ENCODE data around the gene NRCAM. TPM values are rescaled to one million over a fixed set of nuclear protein-coding genes. Genes with fewer than 3 reads are reported as not detected.

The NRCAM gene
- total and polyA plus RNA-seq, 2 of the 8 experiments (the other 6 are each of a cell fraction or from before 2014, with no cell fraction given) = 2.7 to 3.8 TPM

GRCh38 chr7:108479751-108480150, 23.5 kb upstream of the NRCAM start:
- Histone ChIP-seq H3K4me2 (ENCODE audit: insufficient read depth in 1 of 2, low read depth in 2 of 2, low read length in 2 of 2) (no peak overlapping the region), H3K4ac (replicated peaks; ENCODE audit: insufficient read length, low read depth, low read length) (no peak overlapping the region)
- TF ChIP-seq CTBP2 (IDR thresholded peaks at IDR 0.05; ENCODE audit: borderline replicate concordance, insufficient read depth, insufficient read length, low read length) = no peak
- TF ChIP-seq SP1 (IDR thresholded peaks at IDR 0.05; ENCODE audit: low read depth, low read length) = no peak
- TF ChIP-seq KDM4A (IDR thresholded peaks at IDR 0.05; ENCODE audit: low read depth, low read length, severe bottlenecking) = no peak
- TF ChIP-seq NRF1 (IDR thresholded peaks at IDR 0.05; ENCODE audit: low read depth, low read length) = no peak
- TF ChIP-seq SUZ12 (IDR thresholded peaks at IDR 0.05; ENCODE audit: low read length) = no peak
- no peak for TF ChIP-seq BRCA1 (IDR thresholded peaks at IDR 0.05; ENCODE audit: low read depth, low read length)
- no peak for TF ChIP-seq POLR2A (IDR thresholded peaks at IDR 0.05; ENCODE audit: control extremely low read depth in 1 of 2, low read depth in 2 of 2, low read length in 2 of 2)
- no peak for TF ChIP-seq RFX5 (IDR thresholded peaks at IDR 0.05; ENCODE audit: borderline replicate concordance, low read depth, low read length)
- TF ChIP-seq GABPA (IDR thresholded peaks at IDR 0.05; ENCODE audit: borderline replicate concordance, insufficient read depth, low read length) = no peak
- TF ChIP-seq EGR1 (IDR thresholded peaks at IDR 0.05; ENCODE audit: borderline replicate concordance, low read depth, low read length) = no peak
- no peak for TF ChIP-seq RAD21 (IDR thresholded peaks at IDR 0.05 in 1 of 2, conservative IDR thresholded peaks at IDR 0.05 in 1 of 2; ENCODE audit: low read depth in 2 of 2, low read length in 2 of 2)
- no peak for TF ChIP-seq SP4 (IDR thresholded peaks at IDR 0.05; ENCODE audit: low read length)
- no peak for TF ChIP-seq POU5F1 (IDR thresholded peaks at IDR 0.05; ENCODE audit: low read depth, low read length)
- TF ChIP-seq, protein P1, sequence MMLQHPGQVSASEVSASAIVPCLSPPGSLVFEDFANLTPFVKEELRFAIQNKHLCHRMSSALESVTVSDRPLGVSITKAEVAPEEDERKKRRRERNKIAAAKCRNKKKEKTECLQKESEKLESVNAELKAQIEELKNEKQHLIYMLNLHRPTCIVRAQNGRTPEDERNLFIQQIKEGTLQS (IDR thresholded peaks at IDR 0.05; ENCODE audit: insufficient read depth, low read depth, low read length) = no peak
- TF ChIP-seq ASH2L (IDR thresholded peaks at IDR 0.05; ENCODE audit: low read length) = no peak

More at GRCh38 chr7:108479751-108480150, 23.5 kb upstream of the NRCAM start:
- no peak overlapping the region for H2AFZ ChIP-seq (ENCODE audit: low read length)
- H4K20me1 ChIP-seq (replicated peaks in 1 of 2; ENCODE audit: control insufficient read depth in 1 of 2, insufficient read depth in 2 of 2, low read length in 2 of 2) = no peaks in the 10 kb centered on the region
- H2BK12ac ChIP-seq (ENCODE audit: low read depth, low read length) = no peak overlapping the region
- DNase-seq (ENCODE audit: low read depth in 1 of 2, low spot score in 2 of 2) = no peak
- 90% methylated on average over 2 of the region's 2 CpGs; no CpG with 5 or more reads in 1 of the 2 experiments for WGBS, 2 experiments (ENCODE audit: extremely low coverage in 1 of 2, insufficient coverage in 1 of 2, insufficient read length in 1 of 2, insufficient replicate concordance in 2 of 2, low coverage in 1 of 2, low lambda C conversion rate in 2 of 2, missing lambda C conversion rate in 1 of 2)
- ChIA-PET CTCF (ENCODE audit: partially characterized antibody) (no interaction called here), POLR2A (ENCODE audit: partially characterized antibody) (no interaction called here)
- no peak overlapping the region for H3K27ac ChIP-seq (ENCODE audit: low read depth, low read length)
- H3K23me2 ChIP-seq (ENCODE audit: low read depth, low read length) = no peaks in the 10 kb centered on the region
- H2BK120ac ChIP-seq (replicated peaks; ENCODE audit: low read depth, low read length) = no peak overlapping the region
- H3K79me1 ChIP-seq (ENCODE audit: low read depth, low read length) = no peaks in the 10 kb centered on the region
- no peak overlapping the region for H3K56ac ChIP-seq (replicated peaks; ENCODE audit: insufficient read length, low read depth, low read length)
- H3K18ac ChIP-seq (ENCODE audit: extremely low read depth, low read length) = no peak overlapping the region
- no peak overlapping the region for H3K4me3 ChIP-seq (ENCODE audit: extremely low read depth in 1 of 4, insufficient read depth in 2 of 4, low read depth in 3 of 4, low read length in 4 of 4)
- H3K9me3 ChIP-seq (ENCODE audit: insufficient read depth in 2 of 2, low read depth in 1 of 2, low read length in 1 of 2) = no peaks in the 10 kb centered on the region
- H2AK5ac ChIP-seq (ENCODE audit: low read depth, low read length) = no peak overlapping the region
- no peak overlapping the region for H2BK15ac ChIP-seq (ENCODE audit: low read length)
- H2BK5ac ChIP-seq (ENCODE audit: low read depth, low read length) = no peak overlapping the region
- no peak overlapping the region for H3K23ac ChIP-seq (ENCODE audit: insufficient read length)
- H3K27me3 ChIP-seq (replicated peaks in 1 of 4; ENCODE audit: control insufficient read depth in 3 of 4, extremely low read depth in 1 of 4, insufficient read depth in 3 of 4, low read length in 3 of 4) = no peaks in the 10 kb centered on the region
- H4K91ac ChIP-seq (replicated peaks; ENCODE audit: insufficient read length, low read length) = no peak overlapping the region
- no peak for FAIRE-seq
- H4K8ac ChIP-seq (ENCODE audit: extremely low read depth, insufficient read depth, low read length) = no peak overlapping the region
- H3K4me1 ChIP-seq (replicated peaks in 1 of 4; ENCODE audit: control insufficient read depth in 3 of 4, insufficient read depth in 4 of 4, low read length in 3 of 4) = 0 out of 7 replicates have a peak, but pooled peaks cover 0 to 2% (median 0%) of the 10 kb centered on the region in 4 experiments
- H3K14ac ChIP-seq (ENCODE audit: insufficient read length) = no peak overlapping the region
- H3K9ac ChIP-seq (replicated peaks in 1 of 4; ENCODE audit: extremely low read depth in 1 of 4, low read depth in 3 of 4, low read length in 3 of 4) = no peak overlapping the region
- no peak overlapping the region for H4K5ac ChIP-seq (ENCODE audit: insufficient read length, low read depth, low read length)
- H3K36me3 ChIP-seq (ENCODE audit: control insufficient read depth in 2 of 4, insufficient read depth in 4 of 4, low read length in 3 of 4) = no peaks in the 10 kb centered on the region
- no peak overlapping the region for H2BK20ac ChIP-seq (ENCODE audit: low read length)
- no peaks in the 10 kb centered on the region for H3K79me2 ChIP-seq (ENCODE audit: control insufficient read depth in 1 of 2, insufficient read depth in 2 of 2, low read length in 2 of 2)

Measured in H1 (cell line).